ENCODE measurements around the gene NMD3. TPM values are rescaled to one million over a fixed set of nuclear protein-coding genes. Genes with fewer than 3 reads are reported as not detected.

NMD3 gene
- total RNA-seq, 4 donors from 2014 or later, result 32.3 to 45.8 (median 40.6) TPM

DNA sequence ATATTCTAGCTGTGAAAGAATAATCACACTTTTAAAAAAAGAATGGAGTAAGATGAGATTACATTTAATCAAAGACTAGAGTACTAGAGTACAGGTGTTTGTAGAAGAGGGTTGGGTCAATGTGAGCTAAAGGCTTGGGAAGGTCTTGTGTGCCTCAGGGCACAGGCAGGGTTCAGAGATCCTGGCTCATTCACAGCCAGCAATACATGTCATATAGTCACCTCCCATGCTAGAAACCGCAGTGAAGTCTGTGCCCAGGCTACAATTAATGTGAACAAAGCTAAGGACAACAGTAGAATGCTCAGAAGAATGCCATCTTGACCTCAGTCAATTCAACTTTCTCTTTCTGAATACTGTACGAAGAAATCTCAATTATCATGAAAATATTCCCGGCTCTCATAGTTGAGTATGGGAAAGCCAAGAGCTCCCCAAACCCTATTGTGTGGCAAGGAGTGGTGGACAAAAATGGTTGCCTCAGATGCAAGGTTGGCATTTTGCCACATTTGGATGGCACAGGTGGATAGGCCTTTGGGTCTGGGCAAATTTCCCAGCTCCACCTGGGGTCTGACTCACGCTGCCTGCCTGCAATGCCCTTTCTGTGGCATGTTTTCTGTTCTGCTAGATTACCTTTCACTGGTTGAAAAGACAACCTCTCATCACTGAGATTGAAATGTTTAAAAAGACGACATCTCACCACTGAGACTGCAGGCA is 70.2 kb downstream of the NMD3 start:
- intact Hi-C loops (cut with DNase I), result no loop called here
- Histone ChIP-seq H3K4me1 (no peaks in the 10 kb centered on the region), H3K36me3 (no peaks in the 10 kb centered on the region), H3K27me3 (no peaks in the 10 kb centered on the region), H3K9me3 (peaks cover 0 to 5% (median 0%) of the 10 kb centered on the region in 4 donors), H3K4me3 (no peak overlapping the region), H3K27ac (replicated peaks in 1 of 4) (no peak overlapping the region)
- DNase-seq (ENCODE audit: extremely low spot score), result no peak
- WGBS, result 85% methylated on average over 5 of the region's 5 CpGs
- no peak for TF ChIP-seq POLR2A (IDR thresholded peaks at IDR 0.05; ENCODE audit: low read depth)
- TF ChIP-seq POLR2AphosphoS5 (IDR thresholded peaks at IDR 0.05), result no peak
- no peak for TF ChIP-seq EP300 (IDR thresholded peaks at IDR 0.05)
- TF ChIP-seq, protein P1, sequence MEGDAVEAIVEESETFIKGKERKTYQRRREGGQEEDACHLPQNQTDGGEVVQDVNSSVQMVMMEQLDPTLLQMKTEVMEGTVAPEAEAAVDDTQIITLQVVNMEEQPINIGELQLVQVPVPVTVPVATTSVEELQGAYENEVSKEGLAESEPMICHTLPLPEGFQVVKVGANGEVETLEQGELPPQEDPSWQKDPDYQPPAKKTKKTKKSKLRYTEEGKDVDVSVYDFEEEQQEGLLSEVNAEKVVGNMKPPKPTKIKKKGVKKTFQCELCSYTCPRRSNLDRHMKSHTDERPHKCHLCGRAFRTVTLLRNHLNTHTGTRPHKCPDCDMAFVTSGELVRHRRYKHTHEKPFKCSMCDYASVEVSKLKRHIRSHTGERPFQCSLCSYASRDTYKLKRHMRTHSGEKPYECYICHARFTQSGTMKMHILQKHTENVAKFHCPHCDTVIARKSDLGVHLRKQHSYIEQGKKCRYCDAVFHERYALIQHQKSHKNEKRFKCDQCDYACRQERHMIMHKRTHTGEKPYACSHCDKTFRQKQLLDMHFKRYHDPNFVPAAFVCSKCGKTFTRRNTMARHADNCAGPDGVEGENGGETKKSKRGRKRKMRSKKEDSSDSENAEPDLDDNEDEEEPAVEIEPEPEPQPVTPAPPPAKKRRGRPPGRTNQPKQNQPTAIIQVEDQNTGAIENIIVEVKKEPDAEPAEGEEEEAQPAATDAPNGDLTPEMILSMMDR (IDR thresholded peaks at IDR 0.05), result no peak

DNA sequence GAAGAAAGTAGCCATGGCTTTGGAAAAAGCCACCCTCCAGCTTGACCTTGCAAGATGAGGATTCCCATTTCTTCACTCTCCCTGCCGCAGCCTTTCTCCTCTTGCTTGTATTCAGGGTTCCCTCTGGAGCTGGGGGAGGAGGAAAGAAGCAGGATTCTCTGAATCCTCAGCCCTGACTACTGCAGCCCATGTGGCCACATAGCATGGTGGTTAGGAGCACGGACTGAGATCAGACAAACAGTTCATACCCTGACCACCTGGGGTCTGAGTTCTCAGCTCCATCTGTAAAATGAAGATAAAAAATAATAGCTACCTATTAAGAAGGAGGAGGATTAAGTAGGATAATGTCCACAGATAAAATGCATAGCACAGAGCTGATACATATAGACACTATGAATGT is 72.3 kb downstream of the NMD3 start:
- Histone ChIP-seq H3K27ac (replicated peaks in 1 of 4) (no peak overlapping the region), H3K4me3 (no peak overlapping the region), H3K36me3 (no peaks in the 10 kb centered on the region), H3K4me1 (no peaks in the 10 kb centered on the region), H3K27me3 (no peaks in the 10 kb centered on the region), H3K9me3 (no peaks in the 10 kb centered on the region)
- DNase-seq (ENCODE audit: extremely low spot score), result no peak
- no peak for TF ChIP-seq POLR2AphosphoS5 (IDR thresholded peaks at IDR 0.05)
- no peak for TF ChIP-seq EP300 (IDR thresholded peaks at IDR 0.05)
- TF ChIP-seq, protein P1 (IDR thresholded peaks at IDR 0.05), result no peak
- TF ChIP-seq POLR2A (IDR thresholded peaks at IDR 0.05; ENCODE audit: low read depth), result no peak
- intact Hi-C loops (cut with DNase I), result no loop called here
- 88% methylated on average over 2 of the region's 2 CpGs for WGBS

DNA sequence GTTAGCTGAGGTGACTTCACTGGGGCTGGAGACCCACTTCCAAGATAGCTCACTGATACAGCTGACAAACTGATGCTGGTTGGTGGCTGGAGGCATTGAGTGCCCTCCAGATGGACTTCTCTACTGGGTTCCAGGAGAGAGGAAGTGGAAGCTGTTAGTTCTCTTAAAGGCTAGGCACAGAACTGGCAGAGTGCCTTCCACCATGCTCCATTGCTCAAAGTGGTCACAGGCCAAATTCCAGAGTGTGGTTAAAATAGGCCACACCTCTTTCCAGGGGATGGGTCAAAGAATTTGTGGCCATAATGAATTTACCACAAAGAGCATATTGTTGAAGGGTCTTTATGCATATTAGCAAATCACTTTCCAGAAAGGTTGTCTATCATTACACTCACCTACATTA is 74.2 kb downstream of the NMD3 start:
- H3K27ac ChIP-seq (replicated peaks in 1 of 4), result no peak overlapping the region
- intact Hi-C loops (cut with DNase I), result no loop called here
- no peaks in the 10 kb centered on the region for H3K36me3 ChIP-seq
- no peaks in the 10 kb centered on the region for H3K27me3 ChIP-seq
- no peaks in the 10 kb centered on the region for H3K9me3 ChIP-seq
- H3K4me1 ChIP-seq, result no peaks in the 10 kb centered on the region
- no peak overlapping the region for H3K4me3 ChIP-seq
- no peak for DNase-seq (ENCODE audit: extremely low spot score)
- TF ChIP-seq POLR2A (IDR thresholded peaks at IDR 0.05; ENCODE audit: low read depth) (no peak), POLR2AphosphoS5 (IDR thresholded peaks at IDR 0.05) (no peak), EP300 (IDR thresholded peaks at IDR 0.05) (no peak)
- TF ChIP-seq, protein P1 (IDR thresholded peaks at IDR 0.05), result no peak

DNA sequence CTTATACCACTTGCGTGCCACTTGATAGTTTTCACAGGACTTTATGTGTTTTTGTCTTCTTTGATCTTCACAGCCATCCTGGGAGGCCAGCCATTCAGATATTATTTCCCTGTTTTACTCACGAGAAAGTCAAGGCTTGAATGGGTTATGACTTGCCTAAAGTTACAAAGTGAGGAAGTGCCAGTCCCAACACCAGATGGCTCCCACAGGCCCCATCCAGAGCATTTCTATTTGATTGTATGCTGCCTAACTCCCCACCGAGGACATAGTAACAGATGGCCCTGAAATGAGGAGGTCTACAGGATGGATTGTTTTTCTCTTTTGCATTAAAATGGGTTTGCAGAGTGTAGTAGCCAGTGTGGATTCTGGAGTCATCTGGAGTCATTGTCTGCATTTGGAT is 75.7 kb downstream of the NMD3 start:
- no peak for TF ChIP-seq POLR2AphosphoS5 (IDR thresholded peaks at IDR 0.05)
- TF ChIP-seq, protein P1 (IDR thresholded peaks at IDR 0.05), result no peak
- TF ChIP-seq POLR2A (IDR thresholded peaks at IDR 0.05; ENCODE audit: low read depth), result no peak
- no peak for TF ChIP-seq EP300 (IDR thresholded peaks at IDR 0.05)
- intact Hi-C loops (cut with DNase I), result no loop called here
- Histone ChIP-seq H3K36me3 (no peaks in the 10 kb centered on the region), H3K9me3 (no peaks in the 10 kb centered on the region), H3K4me1 (no peaks in the 10 kb centered on the region), H3K4me3 (no peak overlapping the region), H3K27ac (replicated peaks in 1 of 4) (no peak overlapping the region), H3K27me3 (no peaks in the 10 kb centered on the region)
- no peak for DNase-seq (ENCODE audit: extremely low spot score)
- WGBS, result 78% methylated on average over 3 of the region's 3 CpGs

Small RNA genes within 50 kb of the gene (small RNA-seq; reads per million reads assigned to genes)
- 0 reads per million in 3 donors for gene AC108738.1

Other genes starting within 250 kb of the NMD3 start
- gene B3GALNT1, start 116.0 kb upstream of the NMD3 start, total RNA-seq, result 1 to 10 TPM; 3.7 to 6.2 (median 5.5) TPM
- gene SPTSSB, start 150.2 kb downstream of the NMD3 start, total RNA-seq, result under 1 TPM in 1 of 4 donors, not detected in 3; 0.13 TPM

Data from esophagus muscularis mucosa (tissue), 4 donors.